ENCODE data around the gene CELSR3. TPM values are rescaled to one million over a fixed set of nuclear protein-coding genes. Genes with fewer than 3 reads are reported as not detected.

The CELSR3 gene
- total RNA-seq, 1 experiment from 2014 or later, result 7.7 TPM

GRCh38 chr3:48686538-48687219 is 24.0 kb upstream of the CELSR3 start:
- no peak for TF ChIP-seq POLR2AphosphoS5 (IDR thresholded peaks at IDR 0.05; ENCODE audit: low read depth, low read length)
- no peak for TF ChIP-seq CTCF (IDR thresholded peaks at IDR 0.05)
- no peak for TF ChIP-seq SIN3A (IDR thresholded peaks at IDR 0.05; ENCODE audit: borderline replicate concordance, insufficient read depth, low read depth, low read length)
- no peak for TF ChIP-seq TCF7L2 (IDR thresholded peaks at IDR 0.05; ENCODE audit: low read depth, low read length)
- no peak for TF ChIP-seq REST (IDR thresholded peaks at IDR 0.05; ENCODE audit: insufficient read depth in 1 of 2, low read depth in 2 of 2, low read length in 1 of 2)
- Histone ChIP-seq H3K27me3 (ENCODE audit: control insufficient read depth, insufficient read depth, low read length) (no peaks in the 10 kb centered on the region), H3K4me1 (ENCODE audit: control insufficient read depth, insufficient read depth, low read length) (peaks cover 12% of the 10 kb centered on the region; the same call in 1 of the 2 replicates), H3K9me3 (ENCODE audit: control insufficient read depth, insufficient read depth, low read depth, low read length) (no peaks in the 10 kb centered on the region), H3K4me3 (ENCODE audit: low read depth in 2 of 2, low read length in 2 of 2) (peak overlapping the region; percentile 69 to 81), H3K27ac (ENCODE audit: low read length) (no peak overlapping the region), H3K36me3 (ENCODE audit: control insufficient read depth, insufficient read depth, low read length) (peaks cover 3% of the 10 kb centered on the region)
- in situ Hi-C loops (cut with HindIII; ENCODE audit: low pct_unique_long_range_greater_than_20kb, low sequenced_read_pairs) (no loop called here), intact Hi-C loops (cut with micrococcal nuclease; ENCODE audit: unreplicated experiment) (no loop called here)
- no peak for DNase-seq (ENCODE audit: low read depth, low spot score)
- CTCF ChIA-PET, result interaction anchor here (0.6 to 0.7 kb wide), 5 partner anchors 22 to 250 kb away, joined by 3 to 16 read pairs (median 3); partner anchors contain the start of gene ARIH2
- BruUV-seq (replicated peaks), result no TSS peak
- ATAC-seq, result peak; percentile 7; the same call in 1 of the 2 replicates
- POLR2A ChIA-PET, result no interaction called here

- BruUV-seq (replicated peaks), result no TSS peak
- in situ Hi-C loops (cut with HindIII; ENCODE audit: low pct_unique_long_range_greater_than_20kb, low sequenced_read_pairs) (no loop called here), intact Hi-C loops (cut with micrococcal nuclease; ENCODE audit: unreplicated experiment) (no loop called here)
- Histone ChIP-seq H3K9me3 (ENCODE audit: control insufficient read depth, insufficient read depth, low read depth, low read length) (no peaks in the 10 kb centered on the region), H3K4me1 (ENCODE audit: control insufficient read depth, insufficient read depth, low read length) (peaks cover 12% of the 10 kb centered on the region; the same call in 1 of the 2 replicates), H3K36me3 (ENCODE audit: control insufficient read depth, insufficient read depth, low read length) (peaks cover 3% of the 10 kb centered on the region), H3K4me3 (ENCODE audit: low read depth in 2 of 2, low read length in 2 of 2) (peak within 1 kb of the TSS; percentile 69 to 81), H3K27ac (ENCODE audit: low read length) (peak within 1 kb of the TSS; percentile 85), H3K27me3 (ENCODE audit: control insufficient read depth, insufficient read depth, low read length) (no peaks in the 10 kb centered on the region)
- DNase-seq (ENCODE audit: low read depth, low spot score) (no peak), ATAC-seq (peak; percentile 90)
- CTCF ChIA-PET, result interaction anchor here (0.6 to 0.7 kb wide), 2 partner anchors 54 to 79 kb away, joined by 3 to 14 read pairs; no protein-coding TSS in a partner anchor
- TF ChIP-seq CTCF (IDR thresholded peaks at IDR 0.05) (peak; percentile 94), POLR2AphosphoS5 (IDR thresholded peaks at IDR 0.05; ENCODE audit: low read depth, low read length) (peak; percentile 76), SIN3A (IDR thresholded peaks at IDR 0.05; ENCODE audit: borderline replicate concordance, insufficient read depth, low read depth, low read length) (peak; percentile 74; the same call in 1 of the 2 replicates), TCF7L2 (IDR thresholded peaks at IDR 0.05; ENCODE audit: low read depth, low read length) (no peak), REST (IDR thresholded peaks at IDR 0.05; ENCODE audit: insufficient read depth in 1 of 2, low read depth in 2 of 2, low read length in 1 of 2) (no peak)
- POLR2A ChIA-PET, result no interaction called here
Measured at GRCh38 chr3:48685603-48686511, 23.2 kb upstream of the CELSR3 start, which contains the start of gene NCKIPSD. Gene NCKIPSD, minus strand, starts transcription at chr3:48685915. Its CDS starts 108 bp downstream, at chr3:48685807.
